ENCODE results near the gene CNTFR.

The CNTFR gene

DNA sequence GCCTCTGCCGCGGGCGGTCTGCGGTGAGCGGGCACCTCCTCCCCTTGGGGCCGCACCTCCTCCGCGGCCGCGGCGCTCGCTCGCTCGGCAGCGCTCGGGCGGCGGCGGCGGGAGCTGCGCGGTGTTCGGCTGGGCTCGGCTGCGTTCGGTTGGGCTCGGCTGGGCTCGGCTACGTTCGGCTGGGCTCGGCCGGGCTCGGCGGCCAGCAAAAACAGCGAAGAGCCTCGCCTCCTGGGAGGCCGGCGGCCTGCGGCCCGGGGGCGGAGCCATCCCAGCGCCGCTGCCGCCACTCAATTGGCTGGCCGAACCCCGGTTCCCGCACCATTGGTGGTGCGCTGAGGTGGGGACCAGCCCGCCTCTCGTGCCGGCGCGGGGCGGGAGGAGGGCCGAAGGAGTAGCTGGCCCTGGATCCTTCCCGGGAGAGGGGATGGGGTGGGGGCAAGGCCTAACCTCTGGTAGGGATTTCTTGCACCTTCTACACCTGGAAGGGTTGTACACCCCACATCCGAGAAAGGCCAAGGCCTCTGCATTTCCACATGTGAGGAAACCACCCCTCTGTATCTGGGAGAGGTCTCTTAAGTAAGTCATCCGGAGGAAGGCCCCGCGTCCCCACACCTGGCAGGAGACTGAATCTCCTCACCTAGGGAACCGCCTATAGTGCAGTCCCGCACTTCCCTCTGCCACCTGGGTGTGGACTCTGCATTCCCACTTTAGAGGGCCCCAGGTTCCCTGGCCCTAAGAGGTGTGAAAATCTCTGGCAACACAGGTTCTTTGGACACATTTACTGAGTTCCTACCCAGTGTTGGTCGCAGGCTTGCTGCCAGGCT, 66.3 kb downstream of the CNTFR start, which contains the start of gene ENHO:
TSS of gene ENHO (minus strand) at position 20 of the 827 bp plus-strand sequence. CDS start 1,295 bp downstream, outside the sequence.
- peak; percentile 90 for DNase-seq (ENCODE audit: low spot score)

DNA sequence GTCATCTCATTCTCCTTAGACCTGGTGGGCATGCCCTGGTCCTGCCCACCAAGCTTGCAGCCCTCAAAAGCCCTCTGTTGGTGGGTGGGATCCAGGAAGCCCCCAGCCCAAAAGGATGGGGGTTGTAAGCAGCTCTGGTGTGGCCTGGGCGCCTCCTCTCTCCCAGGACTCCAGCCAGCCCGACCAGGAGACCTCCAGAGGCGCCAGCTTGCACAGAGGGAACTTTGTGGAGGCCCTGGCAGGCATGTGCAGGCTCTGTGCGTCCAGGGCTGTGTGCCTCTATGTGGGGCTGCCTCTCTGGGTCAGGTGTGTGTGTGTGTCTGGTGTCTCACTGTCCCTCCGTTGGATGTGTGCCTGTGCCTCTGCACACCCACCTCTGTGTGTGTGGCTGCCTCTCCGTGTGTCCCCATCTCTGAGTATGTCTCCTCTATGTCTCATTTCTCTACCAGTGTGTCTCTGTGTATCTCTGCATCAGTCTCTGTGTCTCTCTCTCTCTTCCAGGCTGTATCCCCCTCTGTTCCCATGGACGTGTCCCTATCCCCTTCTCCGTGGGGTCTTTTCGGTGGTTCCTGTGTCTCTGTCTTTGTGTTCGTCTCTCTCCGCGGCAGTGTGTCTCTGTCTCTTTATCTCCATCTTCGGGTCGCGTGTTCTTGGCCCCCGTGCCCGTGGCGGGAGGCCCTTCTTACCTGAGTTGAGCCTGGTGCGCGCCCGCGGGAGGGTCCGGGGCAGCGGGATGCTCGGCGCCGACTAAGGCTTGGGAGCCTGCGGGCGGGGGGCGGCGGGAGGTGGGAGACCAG, 67.2 kb downstream of the CNTFR start:
- no peak for DNase-seq (ENCODE audit: low spot score)

DNA sequence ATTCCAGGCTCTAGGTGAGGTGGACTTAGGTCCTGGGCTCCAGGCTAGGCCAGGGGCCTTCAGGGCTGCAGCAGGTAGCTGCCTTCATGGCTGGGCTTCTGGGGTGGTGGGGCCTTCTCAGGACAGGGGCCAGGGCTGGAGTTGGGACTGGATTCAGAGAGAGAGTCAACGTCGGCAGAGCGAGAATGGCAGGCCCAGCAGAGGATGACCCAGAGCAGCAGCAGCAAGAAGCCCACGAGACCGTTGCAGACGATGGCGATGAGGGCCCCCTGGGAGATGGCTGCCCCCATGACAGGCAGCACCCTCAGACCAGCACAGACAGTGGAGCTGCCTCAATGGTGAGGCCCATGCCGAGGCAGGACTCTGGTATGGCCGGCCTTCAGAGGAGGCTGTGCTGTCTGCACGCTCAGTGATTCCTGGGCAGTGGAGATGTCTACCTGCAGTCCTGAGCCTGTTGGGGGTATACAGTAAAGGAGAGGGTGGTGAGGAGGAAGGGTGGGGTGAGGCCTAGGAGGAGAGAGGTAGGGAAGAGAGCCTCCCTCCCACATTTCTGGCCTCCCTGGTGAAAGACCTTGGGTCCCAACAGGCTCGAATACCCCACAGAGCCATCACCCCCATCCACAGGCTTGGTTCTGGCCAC, 68.0 kb downstream of the CNTFR start:
- DNase-seq (ENCODE audit: low spot score), result no peak

GRCh38 chr9:34520505-34521385, 68.8 kb downstream of the CNTFR start:
- DNase-seq (ENCODE audit: low spot score), result no peak

- no peak for DNase-seq (ENCODE audit: low spot score)
Observed at GRCh38 chr9:34520096-34520495, 69.4 kb downstream of the CNTFR start.

DNA sequence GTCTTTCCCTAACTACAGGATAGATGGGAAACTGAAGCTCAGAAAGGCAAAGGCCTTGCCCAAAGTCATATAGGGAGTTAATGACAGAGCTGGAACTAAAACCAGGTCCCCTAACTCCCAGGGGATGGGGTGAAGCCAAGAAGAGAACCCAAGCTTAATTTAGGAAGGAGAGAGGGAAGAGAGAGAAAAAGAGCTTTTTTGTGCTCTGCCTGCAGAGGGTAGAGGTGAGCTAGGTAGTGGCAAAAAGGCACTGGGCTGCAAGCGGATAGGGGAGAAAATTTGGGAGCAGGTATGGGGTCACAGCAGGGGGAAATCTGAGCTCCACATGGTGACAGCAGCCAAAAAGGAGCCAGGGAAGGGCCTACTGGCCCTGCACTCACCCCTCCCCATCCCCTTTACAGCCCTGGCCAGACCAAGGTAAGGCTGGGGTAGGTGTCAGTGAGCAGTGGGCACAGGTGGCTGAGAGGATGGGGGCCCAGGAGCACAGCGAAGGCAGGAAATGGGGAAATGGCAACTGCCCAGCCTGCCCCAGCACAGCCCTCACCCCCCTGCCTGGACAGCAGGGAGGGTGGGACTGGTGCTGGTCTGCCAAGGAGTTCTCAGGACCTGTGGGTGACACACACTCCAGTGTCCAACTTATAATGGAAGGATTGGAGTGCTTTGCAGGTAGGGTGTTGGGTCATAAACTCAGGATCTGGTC, 70.1 kb downstream of the CNTFR start:
- no peak for DNase-seq (ENCODE audit: low spot score)

- no peak for DNase-seq (ENCODE audit: low spot score)
Observed at GRCh38 chr9:34518896-34519295, 70.6 kb downstream of the CNTFR start.

- DNase-seq (ENCODE audit: low spot score), result no peak
Observed at GRCh38 chr9:34518110-34518616, 71.4 kb downstream of the CNTFR start.

DNA sequence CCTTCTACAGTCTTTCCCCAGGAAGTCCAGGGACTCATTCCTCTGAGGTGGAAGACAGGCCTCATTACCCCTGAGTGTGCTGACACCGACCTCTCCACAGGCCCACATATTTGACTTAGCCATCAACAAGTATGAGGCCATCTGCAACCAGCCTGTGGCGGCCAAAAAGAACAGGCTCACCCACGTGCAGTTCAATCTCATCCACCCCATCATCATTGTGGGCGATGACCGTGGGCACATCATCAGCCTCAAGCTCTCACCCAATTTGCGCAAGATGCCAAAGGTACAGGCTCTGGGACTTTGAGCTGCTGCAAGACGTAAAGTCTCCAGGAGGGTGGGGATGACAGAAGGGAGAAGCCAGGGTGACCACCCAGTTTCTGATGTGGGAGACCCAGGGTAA, 72.3 kb downstream of the CNTFR start:
- peak; percentile 7 for DNase-seq (ENCODE audit: low spot score)

- DNase-seq (ENCODE audit: low spot score), result no peak
Observed at GRCh38 chr9:34515959-34516358, 73.6 kb downstream of the CNTFR start.

GRCh38 chr9:34514816-34515215, 74.7 kb downstream of the CNTFR start:
- DNase-seq (ENCODE audit: low spot score), result no peak

DNA sequence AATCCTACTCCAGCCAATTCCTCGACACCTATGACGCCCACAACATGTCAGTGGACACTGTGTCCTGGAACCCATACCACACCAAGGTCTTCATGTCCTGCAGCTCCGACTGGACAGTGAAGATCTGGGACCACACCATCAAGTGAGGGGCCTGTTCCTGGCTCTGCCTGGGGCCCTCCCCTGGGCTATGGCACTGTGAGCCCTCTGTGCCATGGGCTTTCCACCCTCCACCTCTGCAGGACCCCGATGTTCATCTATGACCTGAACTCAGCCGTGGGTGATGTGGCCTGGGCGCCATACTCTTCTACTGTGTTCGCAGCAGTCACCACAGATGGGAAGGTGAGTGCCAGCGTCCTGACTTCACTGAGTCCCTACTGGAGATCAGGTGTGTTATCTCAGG, 75.1 kb downstream of the CNTFR start:
- DNase-seq (ENCODE audit: low spot score), result no peak

- DNase-seq (ENCODE audit: low spot score), result no peak
Observed at GRCh38 chr9:34513567-34514214, 75.8 kb downstream of the CNTFR start.

DNA sequence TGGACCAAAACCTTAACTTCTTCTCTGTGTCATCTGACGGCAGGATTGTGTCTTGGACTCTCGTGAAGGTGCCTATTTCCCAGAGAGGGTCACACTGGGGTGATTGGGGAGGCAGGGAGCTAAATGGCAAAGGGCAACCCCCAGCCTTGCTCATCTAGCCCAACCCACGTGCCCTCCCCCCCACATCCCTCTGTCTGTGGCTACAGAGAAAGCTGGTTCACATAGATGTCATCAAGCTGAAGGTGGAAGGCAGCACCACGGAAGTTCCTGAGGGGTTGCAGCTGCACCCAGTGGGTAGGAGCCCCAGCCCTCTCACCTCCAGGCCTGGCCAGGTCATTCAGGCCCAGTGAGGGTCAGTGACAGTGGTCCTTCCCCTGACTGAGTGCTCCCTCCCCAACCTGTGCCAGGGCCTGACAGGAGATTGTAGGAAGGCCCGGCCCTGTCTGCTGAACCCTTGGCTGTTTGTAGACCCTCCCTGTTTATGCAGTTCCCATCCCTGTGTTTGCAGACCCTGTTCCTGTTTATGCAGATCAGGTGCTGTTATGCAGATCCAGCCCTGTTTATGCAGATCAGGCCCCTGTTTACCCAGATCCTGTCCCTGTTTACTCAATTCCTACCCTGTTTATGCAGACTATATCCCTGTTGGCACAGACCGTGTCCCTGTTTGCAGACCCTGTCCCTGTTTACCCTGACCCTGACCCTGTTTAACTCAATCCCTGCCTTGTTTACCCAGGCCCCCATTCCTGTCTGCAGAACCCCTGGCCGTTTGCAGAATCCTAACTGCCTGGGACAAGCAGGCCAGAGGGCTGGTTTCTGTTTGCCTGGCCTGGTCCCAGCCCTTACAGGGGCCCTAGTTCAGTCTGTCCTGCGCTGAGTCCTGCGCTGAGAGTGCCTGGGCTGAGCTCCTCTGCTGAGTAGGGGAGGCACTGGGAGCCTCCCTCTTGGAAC, 77.1 kb downstream of the CNTFR start:
- no peak for DNase-seq (ENCODE audit: low spot score)

- no peak for DNase-seq (ENCODE audit: low spot score)
Observed at GRCh38 chr9:34510497-34511468, 78.7 kb downstream of the CNTFR start.

DNA sequence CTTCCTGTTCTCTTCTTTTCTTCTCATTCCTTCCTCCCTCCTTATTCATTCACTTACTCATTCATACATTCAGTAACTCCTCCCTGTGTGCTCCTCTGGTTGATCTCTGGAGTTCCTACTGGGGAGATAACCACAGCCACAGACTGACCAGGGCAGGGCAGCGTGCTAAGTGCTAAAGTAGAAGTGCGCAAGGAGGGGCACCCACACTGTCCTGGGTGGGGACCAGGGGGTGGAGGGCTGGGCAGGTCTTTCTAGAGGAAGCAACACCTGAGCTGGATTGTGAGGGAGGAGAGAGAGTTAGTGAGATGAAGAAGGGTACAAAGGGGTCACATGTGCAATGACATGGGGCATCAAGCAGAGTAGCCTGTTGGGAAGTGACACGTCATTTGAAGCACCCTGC, 80.6 kb downstream of the CNTFR start:
- no peak for DNase-seq (ENCODE audit: low spot score)

DNA sequence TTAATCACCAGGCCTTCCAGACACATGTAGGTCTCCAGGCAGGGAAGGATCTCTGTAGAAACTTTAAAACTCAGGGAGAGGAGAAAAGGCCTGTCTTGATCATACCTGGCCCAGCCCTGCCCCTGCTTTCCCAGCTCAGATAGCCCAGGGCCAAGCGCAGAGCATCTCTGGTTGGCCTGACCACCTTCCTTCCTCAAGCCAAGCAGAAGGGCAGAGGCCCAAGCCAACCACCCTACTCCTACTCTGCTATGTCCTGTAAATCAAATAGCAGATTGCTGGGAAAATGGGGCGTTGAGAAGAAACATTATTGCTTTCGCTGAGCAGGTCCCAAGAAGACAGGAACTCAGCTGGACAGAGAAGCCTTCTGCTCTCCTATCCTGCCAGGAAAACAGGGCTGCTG, 81.1 kb downstream of the CNTFR start:
- no peak for DNase-seq (ENCODE audit: low spot score)

GRCh38 chr9:34507966-34508365, 81.6 kb downstream of the CNTFR start:
- no peak for DNase-seq (ENCODE audit: low spot score)
